Measurements from ENCODE around the gene KCNK4.

DNA sequence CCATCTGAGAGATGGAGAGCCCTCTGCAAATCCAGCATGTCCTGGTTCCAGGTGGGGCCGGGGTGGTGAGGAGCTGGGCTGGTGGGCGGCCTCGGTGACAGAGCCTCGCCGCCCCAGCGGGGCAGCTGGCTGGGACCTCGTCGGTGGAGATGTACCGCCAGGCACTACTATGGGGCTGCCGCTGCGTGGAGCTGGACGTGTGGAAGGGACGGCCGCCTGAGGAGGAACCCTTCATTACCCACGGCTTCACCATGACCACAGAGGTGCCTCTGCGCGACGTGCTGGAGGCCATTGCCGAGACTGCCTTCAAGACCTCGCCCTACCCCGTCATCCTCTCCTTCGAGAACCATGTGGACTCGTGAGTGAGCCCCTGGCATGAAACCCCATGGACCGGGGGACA lies 32.7 kb upstream of the KCNK4 start:
- TF ChIP-seq EP300 (IDR thresholded peaks at IDR 0.05) (no peak), POLR2A (IDR thresholded peaks at IDR 0.05) (no peak), POLR2AphosphoS5 (IDR thresholded peaks at IDR 0.05) (no peak)
- TF ChIP-seq, protein P1, sequence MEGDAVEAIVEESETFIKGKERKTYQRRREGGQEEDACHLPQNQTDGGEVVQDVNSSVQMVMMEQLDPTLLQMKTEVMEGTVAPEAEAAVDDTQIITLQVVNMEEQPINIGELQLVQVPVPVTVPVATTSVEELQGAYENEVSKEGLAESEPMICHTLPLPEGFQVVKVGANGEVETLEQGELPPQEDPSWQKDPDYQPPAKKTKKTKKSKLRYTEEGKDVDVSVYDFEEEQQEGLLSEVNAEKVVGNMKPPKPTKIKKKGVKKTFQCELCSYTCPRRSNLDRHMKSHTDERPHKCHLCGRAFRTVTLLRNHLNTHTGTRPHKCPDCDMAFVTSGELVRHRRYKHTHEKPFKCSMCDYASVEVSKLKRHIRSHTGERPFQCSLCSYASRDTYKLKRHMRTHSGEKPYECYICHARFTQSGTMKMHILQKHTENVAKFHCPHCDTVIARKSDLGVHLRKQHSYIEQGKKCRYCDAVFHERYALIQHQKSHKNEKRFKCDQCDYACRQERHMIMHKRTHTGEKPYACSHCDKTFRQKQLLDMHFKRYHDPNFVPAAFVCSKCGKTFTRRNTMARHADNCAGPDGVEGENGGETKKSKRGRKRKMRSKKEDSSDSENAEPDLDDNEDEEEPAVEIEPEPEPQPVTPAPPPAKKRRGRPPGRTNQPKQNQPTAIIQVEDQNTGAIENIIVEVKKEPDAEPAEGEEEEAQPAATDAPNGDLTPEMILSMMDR (IDR thresholded peaks at IDR 0.05), result no peak
